Stimulated activated naive CD4-positive, alpha-beta T cell (primary cell): ENCODE results near the gene GRM7.

ENCODE experiments used
- DNase-seq, 6 experiments: peaks; one replicate each; lab custom pipeline; 2025; lab: John Stamatoyannopoulos, UW

GRM7 gene

DNA sequence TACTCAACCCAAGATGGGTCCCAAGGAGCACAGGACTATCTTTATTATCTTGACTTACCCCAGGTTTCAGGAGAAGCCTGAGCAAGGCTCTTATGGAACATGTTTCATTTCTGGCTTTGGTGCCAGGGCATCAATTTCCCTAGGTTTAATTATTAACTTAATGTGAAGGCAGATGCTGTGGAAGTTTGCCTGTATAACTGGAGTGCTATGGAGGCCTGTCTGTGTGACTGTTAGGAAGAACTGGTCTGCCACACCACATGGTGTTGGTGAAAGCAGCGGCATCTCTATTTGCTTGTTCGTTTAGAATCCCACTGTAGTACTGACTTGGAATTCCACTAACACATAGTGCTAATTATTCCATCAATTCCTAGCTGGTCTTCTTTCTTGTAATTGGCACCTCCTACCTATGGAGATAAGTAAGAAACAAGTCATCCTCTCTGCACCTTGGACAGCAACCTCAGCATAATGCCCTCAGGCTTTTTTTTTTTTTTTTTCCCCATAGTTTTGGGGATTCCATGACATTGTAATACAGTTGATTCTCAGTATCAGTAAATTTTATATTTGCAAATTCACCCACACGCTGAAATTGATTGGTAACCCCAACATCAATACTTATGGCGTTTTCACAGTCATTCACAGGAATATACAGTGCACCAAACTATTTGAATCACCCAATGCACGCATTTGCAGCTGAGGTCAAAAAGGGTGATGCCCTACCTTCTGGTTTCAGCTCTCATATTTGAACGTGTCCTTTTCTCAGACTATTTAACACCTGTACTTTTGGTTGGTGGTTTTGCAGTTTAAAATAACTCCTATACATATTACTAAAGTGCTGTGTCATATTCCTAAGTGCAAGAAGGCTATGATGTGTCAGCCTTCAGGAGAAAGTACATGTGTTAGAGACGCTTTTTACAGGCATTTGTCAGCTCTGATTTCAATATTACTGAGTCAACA is 867.9 kb downstream of the GRM7 start:
- no peak for DNase-seq

DNA sequence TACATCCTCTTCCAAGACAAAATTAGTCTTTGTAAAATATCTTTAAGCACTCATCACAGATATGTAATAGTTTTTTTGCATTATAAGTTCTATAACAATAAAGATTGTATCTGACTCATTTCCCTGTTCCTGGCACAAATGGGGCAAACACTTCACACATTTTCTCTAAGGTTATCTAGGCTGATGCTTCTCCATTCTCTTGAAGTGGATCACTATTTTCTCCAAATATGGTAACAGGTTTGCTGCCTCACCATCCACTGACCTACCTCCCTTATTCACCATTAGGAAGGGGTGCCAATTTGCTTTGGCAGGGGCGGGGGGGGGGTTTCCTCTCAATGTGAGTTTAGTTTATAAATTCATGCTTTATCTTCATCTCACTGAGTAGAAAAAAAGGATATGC is 873.0 kb downstream of the GRM7 start:
- DNase-seq = no peak

DNA sequence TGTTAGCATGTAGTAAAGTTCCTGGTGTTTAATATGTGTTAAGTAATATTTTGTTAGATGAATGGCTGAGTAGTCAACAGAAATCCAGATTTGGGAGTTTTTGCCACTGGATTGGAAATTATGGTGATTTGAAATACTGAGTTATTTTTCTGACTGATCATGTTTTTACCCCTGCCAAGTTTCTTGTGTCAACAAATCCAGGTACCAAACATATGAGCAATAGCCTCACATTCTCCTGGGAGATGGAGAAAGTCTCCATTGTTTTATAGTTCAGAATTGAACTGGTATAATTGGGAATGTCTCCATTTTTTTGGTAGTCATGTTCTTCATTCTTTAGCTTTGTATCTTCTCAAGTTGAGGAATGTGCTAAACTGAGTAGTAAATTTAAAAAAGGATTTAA is 873.5 kb downstream of the GRM7 start:
- no peak for DNase-seq

DNA sequence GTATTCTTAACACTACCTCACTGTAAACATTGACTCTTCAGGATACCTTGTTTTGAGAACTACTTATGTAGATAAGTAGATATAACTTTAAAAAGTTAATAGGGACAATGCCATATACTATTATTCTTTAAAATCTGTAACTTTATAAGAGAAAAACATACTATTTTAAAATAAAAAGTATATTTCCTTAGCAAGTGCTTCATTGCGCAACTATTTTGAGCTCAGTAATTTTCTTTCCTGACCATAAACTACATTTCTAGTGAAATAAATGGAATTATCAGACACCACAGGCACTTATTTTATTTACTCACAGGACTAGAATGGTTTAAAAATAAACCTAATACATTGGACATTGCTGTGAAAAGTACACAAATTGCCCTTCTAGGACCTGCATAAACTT is 876.3 kb downstream of the GRM7 start:
- DNase-seq = no peak

DNA sequence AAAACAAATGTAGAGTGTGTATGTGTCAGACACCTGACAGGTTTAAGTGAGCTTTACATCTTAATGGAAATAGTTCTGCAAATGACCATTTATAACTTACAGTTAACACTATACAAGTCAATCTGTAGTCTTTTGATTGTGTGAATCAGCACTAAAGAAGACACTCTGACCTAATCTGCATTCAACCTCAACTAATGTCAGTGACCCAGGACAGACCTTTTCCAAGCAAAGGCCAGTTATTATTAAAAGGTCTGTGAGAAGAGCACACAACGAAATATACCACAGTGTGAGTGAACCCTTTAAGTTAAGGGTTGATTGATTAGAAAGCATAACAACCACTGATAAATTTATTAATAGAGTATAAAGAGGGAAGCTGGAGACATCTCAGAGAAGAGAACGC is 878.8 kb downstream of the GRM7 start:
- DNase-seq = no peak

DNA sequence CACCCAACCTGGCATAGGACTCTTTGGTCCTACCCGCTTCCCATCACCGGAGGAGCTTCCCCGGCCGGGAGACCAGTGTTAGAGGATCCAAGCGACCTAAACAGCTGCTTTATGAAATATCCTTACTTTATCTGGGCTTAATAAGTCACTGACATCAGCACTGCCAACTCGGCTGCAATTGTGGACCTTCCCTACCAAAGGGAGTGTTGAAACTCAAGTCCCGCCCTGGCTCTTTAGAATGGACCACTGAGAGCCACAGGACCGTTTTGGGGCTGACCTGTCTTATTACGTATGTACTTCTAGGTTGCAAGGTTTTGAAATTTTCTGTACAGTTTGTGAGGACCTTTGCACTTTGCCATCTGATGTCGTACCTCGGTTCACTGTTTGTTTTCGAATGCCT is 879.5 kb downstream of the GRM7 start:
- no peak for DNase-seq

DNA sequence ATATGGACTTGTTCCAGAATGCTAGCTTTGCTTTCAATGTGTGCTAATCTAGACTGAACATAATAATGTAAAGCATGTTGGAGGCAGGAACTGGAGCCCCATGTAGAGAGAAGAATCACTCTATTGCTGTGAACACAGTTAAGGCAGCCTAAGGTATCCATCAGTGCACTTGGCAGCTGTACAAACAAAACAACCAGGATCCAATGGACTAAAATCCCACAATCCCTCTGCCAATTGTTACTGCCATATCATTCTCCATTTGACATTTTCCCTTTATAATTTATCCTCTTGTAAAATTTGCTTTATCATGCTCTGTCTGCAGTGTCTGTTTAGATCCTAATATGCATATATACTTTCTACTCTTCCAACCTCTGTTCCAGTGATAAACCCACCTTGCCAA is 883.9 kb downstream of the GRM7 start:
- DNase-seq = no peak

DNA sequence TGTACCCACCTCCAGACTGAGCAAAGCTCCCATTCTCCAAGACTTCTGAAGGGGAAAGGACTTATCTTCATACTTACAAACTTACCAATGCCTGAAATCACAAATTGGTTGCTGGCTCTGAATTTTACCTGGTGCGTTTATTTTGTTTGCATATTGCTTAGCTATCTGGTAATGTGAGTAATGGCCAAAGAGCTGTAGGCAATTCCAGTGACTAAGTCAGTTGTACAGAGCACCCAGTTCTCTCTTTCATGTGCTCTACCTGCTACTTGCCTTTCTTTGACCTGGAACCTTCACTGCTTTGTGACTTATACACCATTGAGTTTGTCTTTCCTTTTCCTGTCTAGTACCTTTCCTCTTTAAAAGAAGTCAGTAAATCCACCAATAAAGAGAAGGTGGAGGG is 884.8 kb downstream of the GRM7 start:
- DNase-seq = no peak

DNA sequence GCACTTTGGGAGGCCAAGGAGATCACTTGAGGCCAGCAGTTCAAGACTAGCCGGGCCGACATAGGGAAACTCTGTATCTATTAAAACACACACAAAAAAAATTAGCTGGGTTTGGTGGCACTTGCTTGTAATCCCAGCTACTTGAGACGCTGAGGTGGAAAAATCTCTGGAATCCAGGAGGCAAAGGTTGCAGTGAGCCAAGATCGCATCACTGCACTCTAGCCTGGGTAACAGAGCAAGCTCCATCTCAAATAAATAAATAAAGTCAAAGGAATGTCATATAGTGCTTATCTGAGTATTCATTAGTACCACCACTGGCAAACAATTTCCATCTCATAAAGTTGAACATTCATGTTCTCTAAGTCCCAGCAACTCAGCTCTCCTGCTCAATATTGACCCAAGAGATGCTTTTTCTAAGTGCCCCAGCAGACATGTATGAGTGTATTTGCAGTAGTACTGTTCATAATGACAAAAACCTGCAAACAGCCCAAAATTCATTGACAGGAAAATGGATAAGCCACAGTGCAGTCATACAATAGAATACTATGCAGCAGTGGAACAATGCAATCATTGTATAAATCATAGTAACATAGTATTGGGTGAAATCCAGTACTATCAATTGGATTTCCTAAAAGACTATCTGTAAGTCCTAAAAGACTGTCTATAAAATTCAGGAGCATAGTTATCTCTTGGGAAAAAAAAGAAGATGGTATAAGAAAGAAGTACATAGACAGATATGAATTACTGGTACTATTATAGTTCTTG is 889.2 kb downstream of the GRM7 start:
- no peak for DNase-seq

DNA sequence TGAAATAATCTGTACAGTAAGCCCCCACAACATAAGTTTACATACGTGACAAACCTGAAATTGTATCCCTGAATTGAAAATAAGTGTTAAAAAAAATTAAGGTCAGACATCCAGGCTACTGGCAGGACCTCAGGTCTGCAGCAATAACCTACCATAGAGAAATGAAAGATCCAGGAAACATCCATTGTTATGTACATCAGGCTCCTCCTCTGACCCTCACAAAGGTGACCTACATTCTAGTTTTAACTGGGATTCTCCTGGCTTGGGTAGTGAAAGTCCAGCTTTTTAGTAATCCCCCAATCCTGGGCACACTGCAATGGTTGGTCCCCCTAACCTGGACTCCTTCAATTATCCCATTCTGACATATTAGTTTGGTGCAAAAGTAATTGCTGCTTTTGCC is 891.1 kb downstream of the GRM7 start:
- DNase-seq = no peak

DNA sequence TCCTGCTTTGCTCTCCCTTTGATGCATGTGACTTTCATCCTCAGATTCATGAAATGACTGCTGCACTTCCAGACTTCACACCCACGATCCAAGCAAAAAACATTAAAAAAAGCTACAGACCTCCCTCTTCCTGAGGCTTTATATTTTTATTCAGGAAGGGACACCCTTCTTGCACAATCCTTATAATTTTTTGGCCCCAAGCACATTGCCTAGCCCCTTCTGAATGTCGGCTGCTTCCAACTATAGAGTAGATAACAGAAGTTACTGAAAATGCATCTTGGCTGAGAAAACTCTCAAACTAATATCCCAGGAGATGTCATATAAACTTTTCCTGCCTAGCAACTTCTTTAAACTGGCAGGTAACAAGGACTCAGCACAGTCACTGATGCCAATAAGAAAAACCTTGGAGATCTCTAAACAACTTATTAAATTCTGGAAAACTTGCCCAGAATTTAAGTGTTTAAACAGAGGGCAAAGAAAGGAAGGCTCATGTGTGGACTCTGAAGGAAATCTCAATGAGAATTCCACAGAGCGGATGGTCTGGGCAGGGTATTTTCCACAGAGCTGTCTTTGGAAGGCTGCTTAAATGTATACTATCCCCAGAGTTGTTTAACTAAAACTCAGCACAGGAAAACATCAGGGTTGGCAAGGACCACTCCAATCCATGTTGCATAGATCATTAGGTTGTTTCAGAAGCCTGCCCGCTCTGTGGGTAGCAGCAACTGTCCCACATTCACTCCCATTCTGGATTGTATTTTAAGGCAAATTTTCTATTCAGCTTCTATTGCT is 893.9 kb downstream of the GRM7 start:
- DNase-seq = no peak

DNA sequence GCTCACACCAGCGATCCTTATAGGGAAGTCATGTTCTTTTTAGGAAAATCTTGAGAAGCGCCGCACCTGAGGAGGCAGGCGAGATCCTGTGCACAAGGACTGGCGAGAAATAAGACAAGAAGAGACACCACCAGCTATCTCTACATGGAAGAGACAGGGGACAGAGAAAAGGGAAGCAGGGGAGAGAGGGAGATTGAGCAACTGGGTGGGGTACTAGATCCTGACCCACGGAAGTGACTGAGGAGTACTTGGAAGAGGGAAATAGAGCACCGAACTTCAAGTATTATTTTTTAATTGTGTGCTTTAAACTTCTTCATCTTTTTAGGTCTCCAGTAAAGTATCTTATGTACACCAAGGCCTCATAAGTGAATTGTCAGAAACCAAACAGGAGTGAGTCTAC is 898.7 kb downstream of the GRM7 start:
- no peak for DNase-seq

DNA sequence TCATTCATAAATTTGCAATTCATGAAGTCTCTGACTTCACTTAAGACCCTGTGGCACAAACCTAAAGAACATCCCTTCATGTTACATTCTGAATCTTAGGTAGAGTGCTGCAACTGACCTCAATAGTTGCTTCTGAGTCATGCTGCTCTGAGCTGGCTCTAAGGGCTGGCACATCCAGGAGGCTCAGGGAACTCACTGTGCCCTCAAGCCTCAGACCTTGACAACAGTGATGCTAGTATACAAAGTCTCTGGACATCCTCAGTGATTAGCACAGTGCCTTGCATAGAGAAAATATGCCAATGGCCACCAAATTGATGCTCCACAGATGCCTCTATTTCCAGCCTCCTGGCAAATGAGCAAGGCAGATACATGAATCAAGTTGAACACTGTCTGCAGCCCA is 899.8 kb downstream of the GRM7 start:
- DNase-seq = no peak

DNA sequence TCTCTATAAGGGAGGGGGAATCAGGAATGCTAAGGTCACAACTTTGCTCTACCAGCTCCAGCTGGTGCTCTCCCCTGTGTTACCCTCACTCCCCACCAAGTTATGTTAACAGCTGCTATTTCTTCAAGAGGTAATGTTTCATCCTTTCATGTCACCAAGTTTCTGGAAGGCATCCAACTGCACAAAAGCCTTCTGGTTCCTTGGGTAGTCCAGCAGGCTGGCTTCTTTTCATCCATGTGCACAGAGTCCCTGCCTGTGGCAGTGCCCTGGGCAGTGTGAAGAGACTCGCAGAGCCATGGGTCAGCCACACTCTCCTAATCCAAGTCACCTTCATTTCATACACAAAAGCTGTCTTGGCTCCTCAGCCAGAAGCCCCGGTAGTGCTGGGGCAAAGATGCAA is 903.2 kb downstream of the GRM7 start:
- no peak for DNase-seq

DNA sequence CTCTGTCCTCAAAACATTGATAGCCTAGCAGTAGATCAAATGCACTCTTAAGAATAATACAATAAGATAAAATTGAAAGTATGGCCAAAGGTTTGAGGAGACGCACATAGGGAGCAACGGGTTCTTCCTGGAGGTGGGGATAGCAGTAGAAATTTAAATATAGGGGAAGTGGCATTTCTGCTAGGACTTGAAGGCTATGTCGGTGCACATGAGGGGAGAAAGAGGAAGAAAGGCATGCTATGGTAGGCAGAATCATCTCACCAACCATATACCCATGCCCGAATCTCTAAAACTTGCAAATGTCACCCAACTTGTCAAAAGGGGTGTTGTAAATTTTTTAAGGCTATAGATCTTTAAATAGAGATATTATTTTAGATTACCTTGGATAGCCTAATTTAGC is 905.6 kb downstream of the GRM7 start:
- no peak for DNase-seq

DNA sequence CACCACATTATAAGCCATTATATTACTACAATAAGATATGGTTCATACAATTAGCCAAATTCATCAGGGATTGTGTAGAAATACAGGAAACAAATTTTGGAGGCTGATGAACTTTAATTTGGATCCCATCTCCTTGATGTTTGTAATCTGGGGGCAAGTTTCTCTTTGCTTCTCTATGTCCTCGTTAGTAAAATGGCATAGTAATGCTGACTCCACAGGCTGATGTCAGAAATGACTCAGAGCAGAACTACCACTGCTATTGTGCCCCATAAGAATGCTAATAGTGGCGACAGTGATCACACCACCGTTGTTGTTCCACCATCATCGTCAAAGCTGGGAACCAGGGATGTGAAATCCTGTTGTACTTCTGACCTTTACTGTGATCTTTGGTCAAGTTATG is 918.4 kb downstream of the GRM7 start:
- DNase-seq = no peak

DNA sequence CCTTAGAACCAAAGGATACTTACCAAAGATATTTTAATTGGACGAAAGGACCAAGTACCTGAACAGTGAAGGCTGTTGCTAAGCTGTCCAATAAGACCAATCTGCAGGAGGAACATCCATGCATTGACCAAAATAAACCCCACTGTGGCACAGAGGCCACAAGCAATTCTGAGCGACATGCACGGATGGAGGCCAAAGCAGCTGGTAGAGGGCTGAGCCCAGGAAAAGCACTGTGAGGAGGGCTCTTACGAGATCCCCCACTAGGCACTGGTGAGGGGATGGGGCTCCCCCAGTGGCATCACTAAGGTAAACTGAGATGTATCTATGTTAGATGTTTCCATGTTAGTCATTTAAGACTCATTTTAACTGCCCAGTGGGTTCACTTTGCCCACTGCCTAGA is 920.5 kb downstream of the GRM7 start:
- DNase-seq = no peak

DNA sequence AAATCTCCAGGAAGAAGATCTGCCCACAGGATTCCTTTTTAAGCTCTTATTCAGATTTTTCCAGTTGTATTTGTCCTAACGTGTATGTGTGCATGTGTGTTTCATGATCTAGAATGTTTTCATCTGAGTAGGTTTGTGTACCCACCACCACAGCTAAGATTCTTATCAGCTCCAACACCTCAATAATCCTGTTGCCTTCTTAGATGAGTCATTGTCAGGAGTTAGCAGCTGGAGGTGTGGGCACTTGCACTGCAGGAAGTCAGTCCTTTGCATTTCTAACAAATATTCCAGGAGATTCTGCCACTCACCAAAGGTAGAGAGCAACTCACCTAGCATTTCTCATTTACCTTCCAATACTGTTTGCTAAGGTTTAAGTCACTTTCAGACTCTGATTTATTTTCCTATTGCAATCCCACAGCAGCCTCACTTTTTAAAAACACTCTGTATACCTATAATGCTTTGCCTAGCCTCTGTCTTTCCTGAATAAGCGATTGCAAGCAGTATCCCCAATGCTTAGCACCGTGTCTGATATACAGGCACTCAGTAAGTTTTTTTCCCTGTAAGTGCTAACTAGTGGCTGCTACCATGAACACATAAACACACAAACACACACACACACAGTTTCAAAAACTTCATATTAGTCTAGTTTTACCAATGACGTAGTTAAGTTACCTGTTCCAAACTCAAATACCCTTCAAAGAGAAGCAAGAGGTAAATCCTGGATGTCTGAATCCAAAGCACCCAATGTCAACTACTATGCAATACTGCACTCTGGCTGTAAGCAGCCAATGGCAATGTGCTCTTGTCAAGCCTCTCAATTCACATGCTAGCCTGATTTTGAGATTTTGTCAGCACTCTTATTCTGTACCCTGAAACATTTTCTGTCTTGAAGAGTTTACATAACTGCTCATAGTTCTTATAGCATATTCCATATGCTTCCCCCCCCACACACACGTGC is 927.2 kb downstream of the GRM7 start:
- no peak for DNase-seq

DNA sequence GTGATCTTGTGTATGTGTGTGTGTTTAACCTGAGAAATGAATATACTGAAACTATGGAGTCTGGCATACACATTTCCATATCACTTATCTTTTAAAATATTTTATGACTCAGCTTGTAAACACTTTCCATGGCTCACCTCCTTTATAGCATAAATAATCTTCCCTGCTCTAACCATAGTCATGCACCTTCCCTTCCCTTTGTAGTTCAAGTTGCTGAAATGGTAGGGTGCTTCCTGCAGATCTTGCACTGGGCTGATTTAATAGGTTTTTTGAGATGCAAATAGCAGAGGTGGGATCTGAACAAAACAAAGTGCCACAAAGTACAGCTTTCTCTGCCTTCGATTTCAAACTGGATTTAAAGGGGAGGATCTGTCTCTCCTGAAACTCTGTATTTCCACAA is 928.0 kb downstream of the GRM7 start:
- DNase-seq = no peak

DNA sequence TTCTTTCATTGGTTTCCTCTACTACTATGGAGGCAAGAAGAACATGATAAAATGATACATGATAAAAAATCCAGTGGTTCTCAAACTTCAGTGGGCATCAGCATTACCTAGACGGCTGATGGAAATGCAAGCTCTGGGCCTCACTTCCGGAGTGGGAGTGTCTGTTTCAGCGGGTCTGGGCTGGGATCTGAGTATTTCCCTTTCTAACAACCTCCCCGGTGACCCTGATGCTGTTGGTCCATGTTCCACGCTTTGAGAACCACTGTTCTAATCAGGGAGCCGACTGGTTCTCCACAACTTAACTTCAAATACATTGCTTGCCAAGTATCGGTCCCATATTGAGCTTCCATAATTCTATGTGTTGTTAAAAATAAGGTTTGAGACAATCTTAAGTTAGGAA is 928.4 kb downstream of the GRM7 start:
- DNase-seq = no peak

DNA sequence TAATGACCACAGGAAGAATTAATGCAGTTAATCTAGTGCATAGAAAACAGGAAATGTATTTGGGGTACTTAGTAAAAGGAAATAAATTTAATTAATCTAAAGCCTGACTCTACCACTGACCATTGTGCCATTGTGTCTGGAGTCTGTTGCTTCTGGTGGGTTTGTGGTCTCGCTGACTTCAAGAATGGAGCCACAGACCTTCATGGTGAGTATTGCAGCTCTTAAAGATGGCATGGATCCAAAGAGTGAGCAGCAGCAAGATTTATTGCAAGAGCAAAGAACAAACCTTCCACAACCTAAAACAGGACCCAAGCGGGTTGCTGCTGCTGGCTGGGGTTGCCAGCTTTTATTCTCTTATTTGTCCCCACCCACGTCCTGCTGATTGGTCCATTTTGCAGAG is 929.2 kb downstream of the GRM7 start:
- DNase-seq = no peak
